ENCODE results near the gene CAPSL.
"Not testable (repeated sequence)": the region's sequence is repeated elsewhere in the genome, so short reads cannot be mapped to it uniquely, and the experiment has no call there.

Gene CAPSL

DNA sequence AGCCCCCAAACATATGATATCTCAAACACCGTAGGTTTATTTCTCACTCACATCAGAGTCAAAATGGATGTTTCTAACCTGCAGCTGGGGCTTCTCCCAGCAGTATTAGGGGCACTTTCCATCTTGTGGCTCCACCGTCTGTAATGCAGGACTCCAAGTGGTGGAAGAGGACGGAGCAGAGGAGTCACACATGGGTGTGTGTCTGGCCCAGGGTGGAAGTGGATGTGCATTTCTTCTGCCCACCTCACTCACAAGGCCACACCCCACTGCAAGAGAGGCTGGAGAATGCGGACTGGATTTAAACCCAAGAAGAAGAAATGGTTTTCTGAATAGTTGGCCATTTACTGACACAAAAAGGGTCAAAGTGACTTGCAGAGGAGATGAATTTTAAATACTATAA, 67.8 kb downstream of the CAPSL start:
- H3K27me3 ChIP-seq (replicated peaks; ENCODE audit: control insufficient read depth, insufficient read depth, low read length) = no peaks in the 10 kb centered on the region
- no peaks in the 10 kb centered on the region for H3K36me3 ChIP-seq (ENCODE audit: control insufficient read depth, insufficient read depth, low read length, severe bottlenecking)
- H3K4me1 ChIP-seq (ENCODE audit: control insufficient read depth, insufficient read depth, low read length) = no peaks in the 10 kb centered on the region
- H3K9ac ChIP-seq (ENCODE audit: low read length) = no peak overlapping the region
- no peaks in the 10 kb centered on the region for H3K9me3 ChIP-seq (ENCODE audit: control insufficient read depth, low read length)
- DNase-seq (ENCODE audit: low read depth) = no peak
- H3K4me3 ChIP-seq (ENCODE audit: low read length) = no peak overlapping the region

DNA sequence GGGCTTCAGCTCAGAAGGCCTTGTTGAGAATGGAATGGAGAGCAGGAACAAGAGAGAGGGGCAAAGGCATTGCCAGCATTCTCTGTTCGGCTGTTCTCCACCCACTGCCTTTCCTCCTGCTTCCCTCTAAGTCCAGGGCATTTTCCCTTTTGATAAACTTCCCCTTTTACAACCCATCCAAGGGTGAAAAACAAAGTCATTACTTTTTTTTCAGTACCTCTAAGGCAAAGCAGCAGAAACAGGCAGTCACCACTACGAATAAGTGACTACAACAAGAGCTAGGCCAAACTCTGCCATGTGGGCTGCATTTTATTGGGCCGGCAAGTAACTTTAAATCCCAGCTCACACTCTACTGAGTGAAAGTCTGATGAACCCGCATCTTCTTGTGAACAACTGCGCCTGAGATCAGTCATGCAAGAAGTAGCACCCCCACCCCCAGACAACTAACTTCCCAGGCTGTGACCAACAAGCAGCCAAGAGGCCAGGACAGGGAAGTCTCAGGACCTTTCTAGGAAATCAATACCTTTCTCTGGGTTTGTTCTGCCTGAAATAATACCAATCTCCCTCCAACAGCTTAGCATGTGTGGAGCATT, 68.6 kb downstream of the CAPSL start:
- Histone ChIP-seq H3K9ac (ENCODE audit: low read length) (no peak overlapping the region), H3K36me3 (ENCODE audit: control insufficient read depth, insufficient read depth, low read length, severe bottlenecking) (no peaks in the 10 kb centered on the region), H3K9me3 (ENCODE audit: control insufficient read depth, low read length) (no peaks in the 10 kb centered on the region), H3K27me3 (replicated peaks; ENCODE audit: control insufficient read depth, insufficient read depth, low read length) (no peaks in the 10 kb centered on the region), H3K4me3 (ENCODE audit: low read length) (no peak overlapping the region), H3K4me1 (ENCODE audit: control insufficient read depth, insufficient read depth, low read length) (no peaks in the 10 kb centered on the region)
- no peak for DNase-seq (ENCODE audit: low read depth)

DNA sequence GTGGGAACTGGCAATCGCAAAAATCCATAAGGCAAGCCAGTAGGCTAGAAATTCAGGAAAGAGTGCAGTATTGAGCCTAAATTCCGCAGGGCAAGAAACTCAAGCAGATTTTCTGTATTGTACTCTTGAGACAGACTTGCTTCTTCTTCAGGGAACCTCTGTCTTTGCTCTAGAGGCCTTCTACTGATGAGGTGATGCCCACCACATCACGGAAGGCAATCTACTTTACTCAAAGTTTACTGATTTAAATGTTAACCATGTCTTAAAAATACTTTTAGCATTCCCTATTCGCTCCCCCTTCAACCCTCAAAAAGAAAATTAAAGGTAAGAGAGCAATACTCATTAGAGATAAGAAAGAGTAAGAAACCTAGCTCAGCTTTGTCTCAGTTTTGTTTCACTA, 70.4 kb downstream of the CAPSL start:
- no peak overlapping the region for H3K4me3 ChIP-seq (ENCODE audit: low read length)
- H3K36me3 ChIP-seq (ENCODE audit: control insufficient read depth, insufficient read depth, low read length, severe bottlenecking) = no peaks in the 10 kb centered on the region
- no peaks in the 10 kb centered on the region for H3K9me3 ChIP-seq (ENCODE audit: control insufficient read depth, low read length)
- no peaks in the 10 kb centered on the region for H3K4me1 ChIP-seq (ENCODE audit: control insufficient read depth, insufficient read depth, low read length)
- no peak overlapping the region for H3K9ac ChIP-seq (ENCODE audit: low read length)
- no peak for DNase-seq (ENCODE audit: low read depth)
- no peaks in the 10 kb centered on the region for H3K27me3 ChIP-seq (replicated peaks; ENCODE audit: control insufficient read depth, insufficient read depth, low read length)

GRCh38 chr5:35863159-35863558, 75.3 kb downstream of the CAPSL start:
- no peak overlapping the region for H3K9ac ChIP-seq (ENCODE audit: low read length)
- H3K36me3 ChIP-seq (ENCODE audit: control insufficient read depth, insufficient read depth, low read length, severe bottlenecking) = no peaks in the 10 kb centered on the region
- no peaks in the 10 kb centered on the region for H3K27me3 ChIP-seq (replicated peaks; ENCODE audit: control insufficient read depth, insufficient read depth, low read length)
- H3K9me3 ChIP-seq (ENCODE audit: control insufficient read depth, low read length) = no peaks in the 10 kb centered on the region
- peaks cover 9% of the 10 kb centered on the region for H3K4me1 ChIP-seq (ENCODE audit: control insufficient read depth, insufficient read depth, low read length)
- no peak overlapping the region for H3K4me3 ChIP-seq (ENCODE audit: low read length)
- DNase-seq (ENCODE audit: low read depth) = no peak

DNA sequence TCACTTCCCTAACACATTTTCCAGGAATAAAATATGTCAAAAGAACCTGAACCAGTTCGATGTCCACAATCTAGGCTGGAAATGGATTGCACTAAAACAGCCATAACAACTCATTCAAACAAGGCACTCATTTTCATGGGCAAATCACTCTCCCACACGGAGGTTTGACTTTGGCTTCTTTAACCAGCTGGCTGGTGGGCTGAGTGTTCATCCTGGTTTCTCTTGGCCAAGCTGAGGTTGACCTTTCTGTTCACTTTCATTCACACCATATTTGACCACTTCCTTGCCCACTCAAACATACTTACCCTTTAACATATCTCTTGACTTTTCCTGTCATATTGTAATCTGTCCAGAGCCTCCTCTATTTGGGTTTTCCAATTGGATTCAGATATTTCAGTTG, 76.3 kb downstream of the CAPSL start:
- Histone ChIP-seq H3K4me1 (ENCODE audit: control insufficient read depth, insufficient read depth, low read length) (peaks cover 18% of the 10 kb centered on the region), H3K4me3 (ENCODE audit: low read length) (no peak overlapping the region), H3K9ac (ENCODE audit: low read length) (no peak overlapping the region), H3K36me3 (ENCODE audit: control insufficient read depth, insufficient read depth, low read length, severe bottlenecking) (no peaks in the 10 kb centered on the region), H3K9me3 (ENCODE audit: control insufficient read depth, low read length) (no peaks in the 10 kb centered on the region), H3K27me3 (replicated peaks; ENCODE audit: control insufficient read depth, insufficient read depth, low read length) (no peaks in the 10 kb centered on the region)
- no peak for DNase-seq (ENCODE audit: low read depth)

- H3K4me1 ChIP-seq (ENCODE audit: control insufficient read depth, insufficient read depth, low read length) = peaks cover 22% of the 10 kb centered on the region
- H3K9ac ChIP-seq (ENCODE audit: low read length) = no peak overlapping the region
- H3K36me3 ChIP-seq (ENCODE audit: control insufficient read depth, insufficient read depth, low read length, severe bottlenecking) = no peaks in the 10 kb centered on the region
- DNase-seq (ENCODE audit: low read depth) = no peak
- no peaks in the 10 kb centered on the region for H3K27me3 ChIP-seq (replicated peaks; ENCODE audit: control insufficient read depth, insufficient read depth, low read length)
- no peak overlapping the region for H3K4me3 ChIP-seq (ENCODE audit: low read length)
- H3K9me3 ChIP-seq (ENCODE audit: control insufficient read depth, low read length) = no peaks in the 10 kb centered on the region
Measured at GRCh38 chr5:35861718-35862117, 76.7 kb downstream of the CAPSL start.

DNA sequence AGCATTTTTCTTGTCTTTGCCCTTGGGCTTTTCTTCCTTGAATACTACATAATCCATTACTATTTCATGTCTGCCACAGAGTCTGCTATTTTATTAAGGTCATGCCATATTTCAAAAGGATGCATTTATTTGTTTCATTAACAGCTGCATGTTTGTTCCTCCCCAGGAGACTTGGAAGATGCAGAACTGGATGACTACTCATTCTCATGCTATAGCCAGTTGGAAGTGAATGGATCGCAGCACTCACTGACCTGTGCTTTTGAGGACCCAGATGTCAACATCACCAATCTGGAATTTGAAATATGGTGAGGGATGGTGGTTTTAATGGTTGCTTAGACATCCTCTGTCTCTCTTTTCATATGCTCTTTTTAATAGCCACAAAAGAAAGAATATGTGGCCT, 77.7 kb downstream of the CAPSL start:
- H3K4me1 ChIP-seq (ENCODE audit: control insufficient read depth, insufficient read depth, low read length) = peaks cover 24% of the 10 kb centered on the region
- no peaks in the 10 kb centered on the region for H3K36me3 ChIP-seq (ENCODE audit: control insufficient read depth, insufficient read depth, low read length, severe bottlenecking)
- H3K9ac ChIP-seq (ENCODE audit: low read length) = no peak overlapping the region
- no peaks in the 10 kb centered on the region for H3K27me3 ChIP-seq (replicated peaks; ENCODE audit: control insufficient read depth, insufficient read depth, low read length)
- H3K9me3 ChIP-seq (ENCODE audit: control insufficient read depth, low read length) = no peaks in the 10 kb centered on the region
- DNase-seq (ENCODE audit: low read depth) = no peak
- H3K4me3 ChIP-seq (ENCODE audit: low read length) = no peak overlapping the region

DNA sequence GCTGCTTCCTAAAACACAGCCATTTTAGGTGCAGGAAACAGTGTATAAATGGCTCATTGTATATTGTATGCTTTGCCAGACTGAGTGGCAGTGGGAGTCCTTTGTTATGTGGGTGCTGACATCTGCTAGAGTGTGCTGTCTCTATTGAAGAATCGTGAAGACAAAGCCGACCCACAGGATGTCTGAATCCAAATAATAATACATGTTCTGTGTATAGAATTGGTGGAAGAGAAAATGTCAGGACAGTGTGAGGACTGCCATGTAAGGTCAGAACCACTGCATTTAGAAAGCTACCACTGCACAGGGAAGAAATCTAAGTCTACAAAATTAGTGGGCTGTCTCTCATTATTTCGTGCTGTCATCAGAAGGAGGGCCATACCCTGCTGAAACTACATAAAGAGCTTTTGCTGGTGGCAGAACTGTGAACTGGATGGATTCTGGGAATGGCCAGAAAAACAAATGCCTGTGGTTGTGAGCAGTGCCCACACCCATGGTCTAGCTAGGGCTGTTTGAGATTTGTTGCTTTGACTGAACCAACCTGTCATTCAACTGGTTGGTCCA, 79.2 kb downstream of the CAPSL start:
- Histone ChIP-seq H3K4me3 (ENCODE audit: low read length) (no peak overlapping the region), H3K9ac (ENCODE audit: low read length) (no peak overlapping the region), H3K9me3 (ENCODE audit: control insufficient read depth, low read length) (no peaks in the 10 kb centered on the region), H3K27me3 (replicated peaks; ENCODE audit: control insufficient read depth, insufficient read depth, low read length) (no peaks in the 10 kb centered on the region), H3K4me1 (ENCODE audit: control insufficient read depth, insufficient read depth, low read length) (peaks cover 24% of the 10 kb centered on the region), H3K36me3 (ENCODE audit: control insufficient read depth, insufficient read depth, low read length, severe bottlenecking) (no peaks in the 10 kb centered on the region)
- DNase-seq (ENCODE audit: low read depth) = no peak

DNA sequence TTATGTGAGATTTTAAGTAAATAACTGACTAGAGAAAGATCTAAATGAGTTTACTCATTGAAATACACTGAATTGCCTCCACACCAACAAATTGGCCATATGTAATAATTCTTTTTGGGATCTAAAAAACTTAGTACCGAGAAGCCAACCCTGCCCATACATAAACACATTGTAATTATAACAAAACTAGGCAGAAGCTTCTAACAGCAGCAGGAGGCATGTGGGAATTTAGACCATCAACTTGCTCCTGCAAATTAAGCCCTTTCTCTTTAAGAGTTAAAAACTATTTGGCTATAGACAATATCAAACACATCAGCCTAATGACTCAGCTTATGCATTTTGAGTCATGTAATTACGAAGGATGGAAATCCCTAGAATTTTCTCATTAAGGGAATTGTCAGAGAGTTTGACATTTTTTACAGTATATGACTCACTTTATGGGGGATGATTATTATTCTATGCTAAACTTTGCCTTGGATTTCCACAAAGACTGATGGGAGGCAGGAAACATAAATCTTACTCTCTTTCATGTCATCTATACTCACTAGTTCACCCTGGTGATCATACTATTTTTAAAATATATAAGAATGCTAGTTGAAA, 80.7 kb downstream of the CAPSL start:
- peak; percentile 62 for DNase-seq (ENCODE audit: low read depth)
- H3K9ac ChIP-seq (ENCODE audit: low read length) = peak overlapping the region; percentile 27
- no peaks in the 10 kb centered on the region for H3K27me3 ChIP-seq (replicated peaks; ENCODE audit: control insufficient read depth, insufficient read depth, low read length)
- peaks cover 37% of the 10 kb centered on the region for H3K4me1 ChIP-seq (ENCODE audit: control insufficient read depth, insufficient read depth, low read length)
- no peaks in the 10 kb centered on the region for H3K36me3 ChIP-seq (ENCODE audit: control insufficient read depth, insufficient read depth, low read length, severe bottlenecking)
- H3K4me3 ChIP-seq (ENCODE audit: low read length) = peak overlapping the region; percentile 34
- no peaks in the 10 kb centered on the region for H3K9me3 ChIP-seq (ENCODE audit: control insufficient read depth, low read length)

GRCh38 chr5:35856765-35857351, 81.6 kb downstream of the CAPSL start, which contains the start of gene IL7R:
TSS of gene IL7R (plus strand) at chr5:35856891. CDS start at chr5:35856978, 87 bp downstream.
- H3K9me3 ChIP-seq (ENCODE audit: control insufficient read depth, low read length) = no peaks in the 10 kb centered on the region
- H3K4me3 ChIP-seq (ENCODE audit: low read length) = peak within 1 kb of the TSS; percentile 34
- H3K36me3 ChIP-seq (ENCODE audit: control insufficient read depth, insufficient read depth, low read length, severe bottlenecking) = no peaks in the 10 kb centered on the region
- H3K9ac ChIP-seq (ENCODE audit: low read length) = peak within 1 kb of the TSS; percentile 27
- peaks cover 42% of the 10 kb centered on the region for H3K4me1 ChIP-seq (ENCODE audit: control insufficient read depth, insufficient read depth, low read length)
- H3K27me3 ChIP-seq (replicated peaks; ENCODE audit: control insufficient read depth, insufficient read depth, low read length) = no peaks in the 10 kb centered on the region
- no peak for DNase-seq (ENCODE audit: low read depth)

GRCh38 chr5:35856186-35856764, 82.1 kb downstream of the CAPSL start:
- peaks cover 48% of the 10 kb centered on the region for H3K4me1 ChIP-seq (ENCODE audit: control insufficient read depth, insufficient read depth, low read length)
- not testable (repeated sequence) for H3K27me3 ChIP-seq (replicated peaks; ENCODE audit: control insufficient read depth, insufficient read depth, low read length); DNase-seq (ENCODE audit: low read depth); H3K36me3 ChIP-seq (ENCODE audit: control insufficient read depth, insufficient read depth, low read length, severe bottlenecking); H3K9ac ChIP-seq (ENCODE audit: low read length); H3K9me3 ChIP-seq (ENCODE audit: control insufficient read depth, low read length); H3K4me3 ChIP-seq (ENCODE audit: low read length)
